ENCODE results near the gene B3GAT1.

The B3GAT1 gene

GRCh38 chr11:134391656-134392055 lies 20.4 kb downstream of the B3GAT1 start:
- Histone ChIP-seq H3K27me3 (peaks cover 0 to 26% of the 10 kb centered on the region in 2 donors), H3K4me3 (no peak overlapping the region), H3K9me3 (no peaks in the 10 kb centered on the region), H3K36me3 (no peaks in the 10 kb centered on the region), H3K4me1 (no peaks in the 10 kb centered on the region), H3K27ac (no peak overlapping the region)
- intact Hi-C loops (cut with DNase I; ENCODE audit: low total_unique reads): no loop called here
- DNase-seq: no peak
- TF ChIP-seq, protein P1, sequence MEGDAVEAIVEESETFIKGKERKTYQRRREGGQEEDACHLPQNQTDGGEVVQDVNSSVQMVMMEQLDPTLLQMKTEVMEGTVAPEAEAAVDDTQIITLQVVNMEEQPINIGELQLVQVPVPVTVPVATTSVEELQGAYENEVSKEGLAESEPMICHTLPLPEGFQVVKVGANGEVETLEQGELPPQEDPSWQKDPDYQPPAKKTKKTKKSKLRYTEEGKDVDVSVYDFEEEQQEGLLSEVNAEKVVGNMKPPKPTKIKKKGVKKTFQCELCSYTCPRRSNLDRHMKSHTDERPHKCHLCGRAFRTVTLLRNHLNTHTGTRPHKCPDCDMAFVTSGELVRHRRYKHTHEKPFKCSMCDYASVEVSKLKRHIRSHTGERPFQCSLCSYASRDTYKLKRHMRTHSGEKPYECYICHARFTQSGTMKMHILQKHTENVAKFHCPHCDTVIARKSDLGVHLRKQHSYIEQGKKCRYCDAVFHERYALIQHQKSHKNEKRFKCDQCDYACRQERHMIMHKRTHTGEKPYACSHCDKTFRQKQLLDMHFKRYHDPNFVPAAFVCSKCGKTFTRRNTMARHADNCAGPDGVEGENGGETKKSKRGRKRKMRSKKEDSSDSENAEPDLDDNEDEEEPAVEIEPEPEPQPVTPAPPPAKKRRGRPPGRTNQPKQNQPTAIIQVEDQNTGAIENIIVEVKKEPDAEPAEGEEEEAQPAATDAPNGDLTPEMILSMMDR (IDR thresholded peaks at IDR 0.05): no peak

DNA sequence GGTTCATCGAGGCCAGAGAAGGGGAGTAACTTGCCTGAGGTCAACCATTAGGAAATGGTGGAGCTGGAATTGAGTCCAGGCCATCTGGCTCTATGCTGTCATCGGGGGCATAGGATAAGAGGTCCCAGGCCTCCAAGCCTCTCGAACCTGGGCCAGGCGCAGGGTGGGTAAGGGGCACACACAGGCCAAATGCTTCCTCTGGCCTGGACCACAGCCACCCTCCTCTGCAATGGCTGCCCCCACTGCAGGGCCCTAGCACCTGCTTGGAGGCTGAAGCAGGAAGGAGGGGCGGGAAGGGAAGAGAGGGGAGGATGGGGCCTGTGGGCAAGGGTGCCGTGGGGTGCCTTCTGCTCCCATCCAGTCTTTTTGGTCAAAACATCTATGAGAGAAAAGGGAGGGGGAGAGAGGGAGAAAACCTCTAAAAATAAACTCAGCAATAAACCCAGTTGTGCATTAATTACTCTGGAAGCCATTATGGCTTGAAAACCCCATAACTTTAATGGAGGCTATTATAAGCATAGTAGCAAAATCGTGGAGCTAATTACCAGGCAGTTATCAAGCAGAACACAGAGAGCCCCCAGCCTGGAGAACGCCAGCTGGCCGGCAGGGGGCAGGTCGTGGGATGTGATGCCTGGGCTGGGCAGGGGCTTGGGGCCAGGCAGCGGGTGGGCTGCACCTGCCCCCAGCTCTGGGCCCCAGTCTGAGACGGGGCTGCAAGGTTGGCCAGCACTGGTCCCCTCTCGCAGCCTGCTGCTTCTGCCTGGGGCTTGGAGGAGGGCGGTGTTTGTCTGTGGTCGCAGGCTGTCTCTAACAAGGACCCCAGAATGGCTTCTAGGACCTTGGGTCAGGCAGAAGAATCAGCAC lies 21.1 kb downstream of the B3GAT1 start:
- no peak overlapping the region for H3K4me3 ChIP-seq
- H3K27me3 ChIP-seq: peaks cover 0 to 26% of the 10 kb centered on the region in 2 donors
- H3K4me1 ChIP-seq: peaks cover 0 to 2% (median 0%) of the 10 kb centered on the region in 4 donors
- DNase-seq: no peak
- intact Hi-C loops (cut with DNase I; ENCODE audit: low total_unique reads): no loop called here
- H3K9me3 ChIP-seq: no peaks in the 10 kb centered on the region
- no peaks in the 10 kb centered on the region for H3K36me3 ChIP-seq
- no peak overlapping the region for H3K27ac ChIP-seq
- TF ChIP-seq, protein P1 (IDR thresholded peaks at IDR 0.05): no peak

DNA sequence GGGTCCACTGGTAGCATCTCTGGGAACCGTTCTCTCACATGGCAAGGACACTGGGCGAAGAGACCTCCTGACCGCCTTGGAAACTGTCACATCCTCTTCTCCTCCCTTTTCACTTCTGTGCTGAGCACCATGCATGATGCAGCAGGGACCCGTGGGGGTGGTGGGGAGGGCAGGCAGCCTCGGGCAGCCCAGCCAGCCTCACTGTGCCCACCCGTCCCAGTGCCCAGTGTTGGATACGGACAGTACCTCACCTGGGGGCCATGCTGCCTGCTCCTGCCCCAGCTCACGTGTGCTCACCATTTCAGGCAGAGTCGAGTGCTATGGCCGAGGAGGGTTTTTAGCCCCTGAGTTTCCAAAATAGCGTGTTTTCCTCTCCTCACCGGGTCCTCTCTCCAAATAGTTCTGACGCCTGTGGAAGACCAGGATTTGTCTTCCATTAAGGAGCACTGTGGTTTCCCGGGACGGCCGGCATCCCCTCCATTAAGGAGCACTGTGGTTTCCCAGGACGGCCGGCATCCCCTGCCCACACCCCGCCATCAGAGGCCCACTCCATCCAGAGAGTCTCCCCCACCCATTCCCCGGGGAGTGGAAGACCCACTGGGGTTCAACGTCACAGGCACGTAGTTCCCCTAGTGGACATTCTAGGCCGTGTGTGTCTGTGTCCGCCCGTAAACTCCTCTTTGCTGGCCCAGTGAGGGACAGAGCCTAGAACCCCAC lies 22.4 kb downstream of the B3GAT1 start:
- no peak for DNase-seq
- Histone ChIP-seq H3K27ac (no peak overlapping the region), H3K9me3 (no peaks in the 10 kb centered on the region), H3K4me3 (no peak overlapping the region), H3K36me3 (no peaks in the 10 kb centered on the region), H3K4me1 (peaks cover 0 to 4% (median 2%) of the 10 kb centered on the region in 4 donors), H3K27me3 (peaks cover 0 to 33% of the 10 kb centered on the region in 2 donors)
- intact Hi-C loops (cut with DNase I; ENCODE audit: low total_unique reads): no loop called here
- TF ChIP-seq, protein P1 (IDR thresholded peaks at IDR 0.05): no peak

DNA sequence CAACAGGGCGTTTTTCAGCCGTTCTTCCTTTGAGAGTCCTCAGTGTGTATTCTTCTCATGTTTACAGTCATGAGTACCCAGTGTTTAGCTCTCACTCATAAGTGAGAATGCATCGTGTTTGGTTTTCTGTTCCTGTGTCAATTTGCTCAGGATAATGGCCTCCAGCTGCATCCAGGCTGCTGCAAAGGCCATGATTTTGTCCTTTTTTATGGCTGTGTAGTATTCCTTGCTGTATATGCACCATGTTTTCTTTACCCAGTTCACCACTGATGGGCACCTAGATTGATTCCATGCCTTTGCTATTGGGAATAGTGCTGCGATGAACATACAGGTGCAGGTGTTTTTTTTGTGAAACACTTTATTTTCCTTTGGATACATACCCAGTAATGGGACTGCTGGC lies 23.5 kb downstream of the B3GAT1 start:
- Histone ChIP-seq H3K4me1 (peaks cover 0 to 4% (median 2%) of the 10 kb centered on the region in 4 donors), H3K27me3 (peaks cover 0 to 37% of the 10 kb centered on the region in 2 donors), H3K27ac (no peak overlapping the region), H3K4me3 (no peak overlapping the region), H3K36me3 (no peaks in the 10 kb centered on the region), H3K9me3 (no peaks in the 10 kb centered on the region)
- no peak for DNase-seq
- TF ChIP-seq, protein P1 (IDR thresholded peaks at IDR 0.05): no peak
- intact Hi-C loops (cut with DNase I; ENCODE audit: low total_unique reads): no loop called here

GRCh38 chr11:134387501-134387900 lies 24.5 kb downstream of the B3GAT1 start:
- intact Hi-C loops (cut with DNase I; ENCODE audit: low total_unique reads): no loop called here
- TF ChIP-seq, protein P1 (IDR thresholded peaks at IDR 0.05): no peak
- Histone ChIP-seq H3K9me3 (no peaks in the 10 kb centered on the region), H3K4me1 (peaks cover 0 to 4% (median 2%) of the 10 kb centered on the region in 4 donors), H3K36me3 (no peaks in the 10 kb centered on the region), H3K27me3 (peaks cover 0 to 41% of the 10 kb centered on the region in 2 donors), H3K4me3 (no peak overlapping the region), H3K27ac (no peak overlapping the region)
- DNase-seq: no peak

Measured in tibial artery (tissue), 4 donors.